DMS53 (cell line): ENCODE data around the gene IGSF6.
"Not testable (repeated sequence)": the region's sequence is repeated elsewhere in the genome, so short reads cannot be mapped to it uniquely, and the experiment has no call there.

Experiments used
- DNase-seq: peaks from one replicate; lab custom pipeline; 2025; lab: John Stamatoyannopoulos, UW

The IGSF6 gene, protein sequence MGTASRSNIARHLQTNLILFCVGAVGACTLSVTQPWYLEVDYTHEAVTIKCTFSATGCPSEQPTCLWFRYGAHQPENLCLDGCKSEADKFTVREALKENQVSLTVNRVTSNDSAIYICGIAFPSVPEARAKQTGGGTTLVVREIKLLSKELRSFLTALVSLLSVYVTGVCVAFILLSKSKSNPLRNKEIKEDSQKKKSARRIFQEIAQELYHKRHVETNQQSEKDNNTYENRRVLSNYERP

DNA sequence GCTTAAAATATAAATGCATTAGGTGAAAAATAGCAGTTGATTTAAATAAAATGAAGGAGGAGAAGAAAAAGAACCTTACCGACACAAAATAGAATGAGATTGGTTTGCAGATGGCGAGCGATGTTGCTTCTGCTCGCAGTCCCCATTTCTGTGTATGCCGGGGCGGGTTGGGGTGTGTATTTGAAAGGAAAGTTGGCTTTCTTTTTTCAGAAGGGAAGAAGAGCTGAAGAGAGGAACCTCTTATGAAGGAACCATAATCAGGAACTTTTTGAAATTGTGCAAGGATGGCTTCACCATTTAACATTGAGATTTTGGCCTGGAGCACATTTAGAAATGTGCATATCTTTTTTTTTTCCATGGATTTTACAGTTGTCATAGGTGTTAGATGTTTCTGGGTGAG is at the start of gene IGSF6:
Gene IGSF6 (minus strand): TSS at position 156 of the 400 bp plus-strand sequence. CDS start 10 bp downstream, at position 146.
- DNase-seq: no peak

DNA sequence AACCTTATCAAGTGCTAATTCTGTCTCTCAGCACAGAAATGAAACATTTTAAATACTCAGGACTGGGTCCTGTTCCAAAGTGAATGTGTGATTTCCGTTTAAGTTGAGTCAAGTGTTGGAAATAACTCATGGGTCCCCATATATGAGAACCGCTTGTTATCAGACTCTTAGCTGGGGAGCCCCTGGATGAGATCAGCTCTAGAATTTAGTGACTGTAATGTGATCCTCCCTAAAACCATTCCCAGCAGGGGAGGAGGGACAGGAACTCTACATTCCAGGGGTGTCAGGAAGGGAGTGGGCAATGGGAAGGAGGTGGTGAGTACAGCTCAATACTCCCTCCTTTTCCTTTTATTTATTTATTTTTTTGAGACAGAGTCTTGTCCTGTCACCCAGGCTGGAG is 48.9 kb upstream of the IGSF6 start:
- no peak for DNase-seq

DNA sequence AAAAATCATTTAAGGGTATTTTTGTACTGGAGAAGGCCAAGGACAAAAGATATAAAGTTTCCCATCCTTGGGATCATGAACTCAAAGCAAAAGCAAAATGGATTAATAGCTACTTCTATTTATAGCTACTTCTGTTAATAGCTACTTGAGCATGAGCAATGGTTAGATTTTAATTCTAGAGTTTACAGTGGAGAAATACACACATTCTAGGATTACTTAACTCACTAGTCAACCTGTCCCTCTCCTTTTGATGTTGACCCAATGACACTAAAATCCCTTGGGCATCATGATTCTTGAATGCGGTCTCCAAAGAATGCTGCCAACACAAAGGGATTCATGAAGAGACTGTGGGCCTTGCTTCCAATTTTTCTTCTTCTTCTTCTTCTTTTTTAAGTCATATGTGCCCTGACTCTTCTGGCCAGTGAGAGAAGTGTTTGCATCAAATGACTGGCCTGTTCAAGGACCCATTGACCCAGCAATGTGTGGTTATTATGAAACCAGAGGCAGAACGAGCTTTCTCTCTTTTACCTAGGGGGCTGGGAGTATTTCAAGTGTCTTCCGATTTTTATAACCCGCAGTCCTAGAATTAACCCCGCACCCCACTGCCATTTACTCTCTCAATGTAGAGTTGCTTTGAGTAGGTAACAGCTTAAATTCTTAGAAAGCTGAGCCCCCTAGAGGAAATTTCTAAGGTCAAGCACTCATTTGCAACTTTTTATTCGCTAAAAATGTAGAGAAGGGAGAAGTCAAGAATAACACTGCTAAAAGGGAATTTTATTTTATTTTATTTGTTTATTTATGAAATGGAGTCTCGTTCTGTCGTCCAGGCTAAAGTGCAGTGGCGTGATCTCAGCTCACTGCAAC is 46.0 kb upstream of the IGSF6 start:
- no peak for DNase-seq

DNA sequence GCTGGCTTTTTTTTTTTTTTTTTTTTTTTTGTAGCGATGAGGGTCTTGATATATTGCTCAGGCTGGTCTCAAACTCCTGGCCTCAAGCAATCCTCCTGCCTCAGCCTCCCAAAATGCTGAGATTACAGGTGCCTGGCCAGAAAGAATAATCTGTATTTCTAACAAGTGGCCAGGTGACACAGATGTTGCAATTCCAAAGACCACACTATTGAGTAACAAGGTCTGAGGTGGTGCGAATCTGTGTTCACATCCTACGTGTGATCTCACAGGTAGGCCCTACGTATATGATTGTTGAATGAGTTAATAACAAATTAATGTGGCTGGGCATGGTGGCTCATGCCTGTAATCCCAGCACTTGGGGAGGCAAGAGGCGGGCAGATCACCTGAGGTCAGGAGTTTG is 44.6 kb upstream of the IGSF6 start:
- DNase-seq: no peak

DNA sequence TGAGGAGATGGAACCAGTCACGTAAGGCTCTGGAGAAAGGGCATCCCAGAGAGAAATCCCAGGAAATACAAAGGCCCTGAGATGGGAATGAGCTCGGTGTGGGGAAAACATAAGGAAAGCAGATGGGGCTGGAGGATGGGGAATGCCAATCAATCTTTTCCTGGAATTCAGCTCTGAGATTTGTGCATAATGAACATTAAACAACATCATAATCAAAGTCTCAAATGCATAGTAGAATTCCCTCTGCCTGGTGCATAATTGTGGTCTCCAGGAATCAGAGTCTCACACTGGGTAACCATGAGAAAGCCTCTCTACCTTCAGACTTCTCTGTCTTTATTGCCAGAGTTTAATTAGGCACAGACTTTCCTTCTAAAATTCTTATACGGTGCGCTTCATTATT is 42.2 kb upstream of the IGSF6 start:
- DNase-seq: no peak

DNA sequence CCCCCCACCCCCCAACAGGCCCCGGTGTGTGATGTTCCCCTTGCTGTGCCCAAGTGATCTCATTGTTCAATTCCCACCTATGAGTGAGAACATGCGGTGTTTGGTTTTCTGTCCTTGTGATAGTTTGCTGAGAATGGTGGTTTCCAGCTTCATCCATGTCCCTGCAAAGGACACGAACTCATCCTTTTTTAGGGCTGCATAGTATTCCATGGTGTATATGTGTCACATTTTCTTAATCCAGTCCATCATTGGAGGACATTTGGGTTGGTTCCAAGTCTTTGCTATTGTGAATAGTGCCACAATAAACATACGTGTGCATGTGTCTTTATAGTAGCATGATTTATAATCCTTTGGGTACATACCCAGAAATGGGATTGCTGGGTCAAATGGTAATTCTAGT is 38.6 kb upstream of the IGSF6 start:
- not testable (repeated sequence) for DNase-seq

DNA sequence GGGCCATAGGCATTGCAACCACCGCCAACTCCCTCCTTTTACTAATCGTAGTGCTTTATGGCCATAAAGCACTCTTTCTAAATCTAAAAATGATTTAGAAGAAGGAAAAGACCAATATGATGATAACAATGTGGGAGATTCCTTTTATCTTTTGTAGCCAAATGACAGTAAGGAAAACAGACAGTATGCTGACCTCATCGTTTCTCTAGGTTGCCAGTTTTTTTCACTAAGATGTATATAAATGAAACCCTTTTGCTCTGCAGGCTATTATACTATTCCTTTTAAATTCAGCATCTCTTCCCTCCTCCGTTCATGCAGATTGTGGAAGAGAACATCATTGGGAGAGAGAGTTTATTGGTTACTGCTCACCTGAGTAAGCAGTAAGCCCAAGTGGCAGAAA is 36.7 kb upstream of the IGSF6 start:
- no peak for DNase-seq

DNA sequence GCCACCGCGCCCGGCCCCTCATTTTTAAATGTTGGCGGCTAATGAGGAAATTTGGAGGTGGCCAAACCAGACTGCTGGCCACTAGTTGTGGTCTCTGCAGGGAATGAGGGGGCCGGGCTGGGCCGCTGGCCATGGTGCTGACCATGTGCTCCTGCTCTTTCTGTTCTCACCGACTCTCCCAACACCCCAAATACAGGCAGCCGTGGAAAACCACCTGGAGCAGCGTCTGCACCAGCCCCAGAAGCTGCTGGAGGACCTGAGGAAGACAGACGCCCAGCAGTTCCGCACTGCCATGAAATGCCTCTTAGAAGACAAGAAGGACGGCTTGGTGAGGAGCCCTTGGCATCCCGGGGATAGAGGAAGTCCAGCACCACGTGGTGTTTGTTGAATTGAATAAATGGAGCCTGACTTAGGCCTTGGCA is 32.6 kb upstream of the IGSF6 start:
- DNase-seq: peak; percentile 9

DNA sequence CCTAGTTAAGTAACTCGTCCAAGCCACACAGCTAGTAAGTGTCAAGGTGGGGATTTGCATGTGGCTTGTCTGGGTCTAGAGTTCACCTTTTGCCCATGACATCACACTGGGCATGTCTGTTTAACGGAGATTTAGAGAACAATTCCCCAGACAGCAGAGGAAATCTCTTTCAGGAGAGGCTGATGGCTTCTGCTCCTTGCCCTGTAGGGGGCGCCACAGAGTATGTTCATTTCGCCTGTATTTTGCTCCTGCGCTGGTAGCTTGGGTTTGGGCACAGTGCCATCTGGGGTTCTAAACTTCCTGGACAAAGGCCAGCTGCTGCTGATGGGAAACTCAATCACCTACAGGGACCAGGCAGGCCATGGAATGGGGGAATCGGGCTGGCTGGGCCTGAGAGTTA is 31.8 kb upstream of the IGSF6 start:
- peak; percentile 43 for DNase-seq

DNA sequence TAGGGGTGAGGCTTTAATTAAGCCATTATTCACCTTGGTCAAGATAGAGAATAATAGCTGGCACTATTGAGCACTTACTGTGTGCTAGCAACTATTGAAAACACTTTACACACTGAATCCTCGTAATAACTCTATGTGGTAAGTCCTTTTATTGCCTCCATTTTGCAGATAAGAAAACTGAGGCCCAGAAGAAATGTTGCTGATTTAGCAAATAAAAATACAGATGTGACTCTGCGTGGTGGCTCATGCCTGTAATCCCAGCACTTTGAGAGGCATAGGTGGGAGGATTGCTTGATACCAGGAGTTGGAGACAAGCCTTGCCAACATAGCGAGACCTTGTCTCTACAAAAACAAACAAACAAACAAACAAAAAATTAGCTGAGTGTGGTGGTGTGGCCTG is 30.8 kb upstream of the IGSF6 start:
- DNase-seq: no peak

DNA sequence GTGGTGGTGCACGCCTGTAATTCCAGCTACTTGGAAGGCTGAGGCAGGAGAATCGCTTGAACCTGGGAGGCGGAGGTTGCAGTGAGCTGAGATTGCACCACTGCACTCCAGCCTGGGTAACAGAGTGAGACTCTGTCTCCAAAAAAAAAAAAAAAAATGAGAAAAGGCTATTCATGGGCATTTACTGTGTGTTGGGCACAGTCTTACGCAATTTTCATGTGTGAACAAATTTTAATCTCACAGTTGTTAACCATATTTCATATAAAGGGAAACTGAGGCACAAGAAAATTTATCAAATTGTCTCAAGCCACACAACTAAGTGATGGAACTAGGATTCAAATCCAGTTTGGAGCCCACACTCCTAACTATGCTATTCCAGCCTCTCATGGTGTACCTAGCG is 28.3 kb upstream of the IGSF6 start:
- not testable (repeated sequence) for DNase-seq

DNA sequence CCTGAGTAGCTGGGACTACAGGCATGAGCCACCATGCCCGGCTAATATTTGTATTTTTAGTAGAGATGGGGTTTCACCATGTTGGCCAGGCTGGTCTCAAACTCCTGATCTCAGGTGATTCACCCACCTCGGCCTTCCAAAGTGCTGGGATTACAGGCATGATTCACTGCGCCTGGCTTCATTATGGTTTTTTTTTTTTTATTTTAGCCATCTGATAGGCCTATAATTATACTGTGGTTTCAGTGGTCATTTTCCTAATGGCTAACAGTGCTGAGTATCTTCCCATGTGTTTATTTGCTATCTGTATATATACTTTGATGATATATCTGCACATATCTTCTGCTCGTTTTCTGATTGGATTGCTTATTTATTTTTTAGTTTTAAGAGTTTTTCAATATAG is 22.0 kb upstream of the IGSF6 start:
- not testable (repeated sequence) for DNase-seq

DNA sequence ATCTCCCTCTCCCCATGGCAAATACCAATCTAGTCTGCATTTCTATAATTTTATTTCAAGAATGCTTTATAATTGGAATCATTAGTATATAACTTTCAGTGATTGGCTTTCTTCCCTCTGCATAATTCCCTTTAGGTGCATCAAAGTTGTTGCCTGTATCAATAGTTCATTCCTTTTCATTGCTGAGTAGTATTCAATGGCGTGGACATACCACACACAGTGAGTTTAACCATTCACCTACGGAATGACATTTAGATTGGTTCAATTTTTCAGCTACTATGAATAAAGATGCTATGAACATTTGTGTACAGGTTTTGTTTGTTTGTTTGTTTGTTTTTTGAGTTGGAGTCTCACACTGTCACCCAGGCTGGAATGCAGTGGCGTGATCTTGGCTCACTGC is 21.1 kb upstream of the IGSF6 start:
- no peak for DNase-seq

DNA sequence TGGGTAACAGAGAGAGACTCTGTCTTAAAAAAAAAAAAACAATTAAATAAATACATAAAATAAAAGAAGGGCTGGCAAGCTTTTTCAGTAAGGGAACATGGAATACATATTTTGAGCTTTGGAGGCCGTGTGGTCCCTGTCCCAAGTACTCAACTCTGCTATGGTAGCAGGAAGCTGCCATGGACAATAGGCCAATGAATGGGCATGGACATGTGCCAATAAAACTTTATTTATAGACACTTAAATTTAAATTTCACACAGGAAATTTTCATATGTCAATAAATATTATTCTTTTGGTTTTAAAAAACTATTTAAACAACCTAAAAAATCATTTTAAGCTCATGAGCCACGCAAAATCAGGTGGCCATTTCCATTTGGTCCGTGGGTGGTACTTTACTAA is 15.2 kb upstream of the IGSF6 start:
- no peak for DNase-seq

DNA sequence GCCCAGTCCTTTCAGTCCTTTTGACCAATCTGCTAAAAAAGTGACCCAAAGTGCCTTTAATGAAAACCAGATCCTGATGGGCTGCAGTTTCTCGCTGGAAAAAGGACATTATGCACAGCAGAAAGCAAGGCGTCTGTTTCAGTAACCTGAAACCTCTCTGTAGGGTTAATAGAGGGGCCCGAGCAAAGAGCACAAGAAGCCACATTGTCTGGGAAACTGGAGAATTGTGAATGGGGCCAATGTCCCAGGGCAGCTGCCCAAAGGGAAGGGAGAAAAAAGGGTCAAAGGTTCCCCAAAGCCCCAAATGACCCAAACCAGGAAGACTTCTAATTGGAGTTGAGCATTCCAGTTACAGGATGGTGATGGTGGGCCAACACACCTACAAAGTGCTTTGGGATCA is 14.4 kb upstream of the IGSF6 start:
- DNase-seq: no peak

DNA sequence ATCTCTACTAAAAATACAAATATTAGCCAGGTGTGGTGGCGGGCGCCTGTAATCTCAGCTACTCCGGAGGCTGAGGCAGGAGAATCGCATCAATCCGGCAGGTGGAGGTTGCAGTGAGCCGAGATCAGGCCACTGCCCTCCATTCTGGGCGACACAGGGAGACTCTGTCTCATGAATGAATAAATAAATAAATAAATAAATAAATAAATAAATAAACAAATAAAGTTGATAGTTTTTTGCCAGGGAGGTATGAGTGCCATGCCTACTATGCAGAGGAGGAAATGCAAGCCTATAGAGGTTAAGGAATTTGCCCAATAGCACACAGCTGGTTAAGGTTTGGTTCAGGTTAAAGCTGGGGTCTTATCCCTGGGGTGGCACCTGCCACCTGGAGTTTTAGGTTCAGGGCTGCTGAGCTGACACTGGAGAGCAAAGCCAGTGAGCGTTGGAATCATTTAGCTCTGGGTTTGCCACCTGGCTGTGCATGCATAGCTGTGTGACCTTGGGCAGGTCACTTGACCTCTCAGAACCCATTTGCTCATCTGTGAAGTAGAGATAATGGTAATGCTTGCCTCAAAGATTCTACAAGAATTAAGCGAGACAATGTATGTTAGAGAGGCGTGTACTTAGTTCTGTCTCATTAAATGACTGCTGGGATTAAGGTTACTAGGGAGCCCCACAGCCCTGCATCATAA is 12.5 kb upstream of the IGSF6 start:
- DNase-seq: no peak

DNA sequence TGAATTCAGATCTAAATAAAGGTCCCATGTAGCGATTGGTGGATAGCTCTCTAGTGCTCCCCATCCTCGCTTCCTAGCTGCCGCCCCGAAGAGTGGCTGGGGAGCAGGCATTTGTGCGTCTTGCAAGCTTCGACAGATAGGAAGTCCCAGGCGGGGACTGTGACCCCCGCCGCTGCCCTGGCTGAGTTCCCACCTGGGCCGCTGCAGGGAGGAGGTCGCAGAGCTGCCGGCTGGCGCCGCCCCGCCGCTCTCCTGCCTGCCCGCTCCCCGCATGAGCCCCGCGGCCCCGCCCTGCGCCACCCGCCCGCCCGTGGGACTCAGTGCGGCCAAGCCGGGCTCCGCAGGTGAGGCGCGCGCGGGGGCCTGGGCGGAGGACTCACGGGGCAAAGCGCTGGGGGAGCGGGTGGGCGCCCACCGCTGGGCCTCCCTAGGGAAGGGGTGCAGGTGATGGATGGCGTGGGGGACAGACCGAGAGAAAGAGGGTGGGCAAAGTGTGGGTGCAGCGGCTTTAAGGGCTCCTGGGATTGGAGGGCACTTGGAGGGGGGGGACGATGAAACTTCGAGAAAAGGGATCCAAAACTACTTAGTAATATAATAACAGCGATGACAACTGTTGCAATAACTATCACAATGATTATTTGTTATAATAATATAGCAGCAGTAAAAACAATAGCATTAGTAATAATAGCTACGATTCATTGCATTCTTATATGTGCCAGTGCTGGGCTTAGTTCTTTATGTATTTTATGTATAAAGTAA is 11.7 kb upstream of the IGSF6 start, which contains the start of gene OTOA:
Gene OTOA (plus strand): TSS at position 80 of the 759 bp plus-strand sequence. CDS start 14,547 bp downstream, outside the sequence.
- DNase-seq: peak; percentile 41

DNA sequence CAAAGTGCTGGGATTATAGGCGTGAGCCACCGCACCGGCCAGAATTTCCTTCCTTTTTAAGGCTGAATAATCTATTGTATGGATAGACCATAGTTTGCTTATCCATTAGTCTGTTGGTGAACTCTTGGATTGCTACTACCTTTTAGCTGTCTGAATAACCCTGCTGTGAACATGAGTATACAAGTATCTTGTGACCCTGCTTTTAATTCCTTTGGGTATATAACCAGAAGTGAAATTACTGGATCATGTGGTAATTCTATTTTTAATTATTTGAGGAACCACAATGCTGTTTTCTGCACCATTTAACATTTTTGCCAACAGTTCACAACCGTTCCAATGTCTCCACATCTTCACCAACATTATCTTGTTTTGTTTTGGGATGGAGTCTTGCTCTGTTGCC is 6.7 kb upstream of the IGSF6 start:
- no peak for DNase-seq

DNA sequence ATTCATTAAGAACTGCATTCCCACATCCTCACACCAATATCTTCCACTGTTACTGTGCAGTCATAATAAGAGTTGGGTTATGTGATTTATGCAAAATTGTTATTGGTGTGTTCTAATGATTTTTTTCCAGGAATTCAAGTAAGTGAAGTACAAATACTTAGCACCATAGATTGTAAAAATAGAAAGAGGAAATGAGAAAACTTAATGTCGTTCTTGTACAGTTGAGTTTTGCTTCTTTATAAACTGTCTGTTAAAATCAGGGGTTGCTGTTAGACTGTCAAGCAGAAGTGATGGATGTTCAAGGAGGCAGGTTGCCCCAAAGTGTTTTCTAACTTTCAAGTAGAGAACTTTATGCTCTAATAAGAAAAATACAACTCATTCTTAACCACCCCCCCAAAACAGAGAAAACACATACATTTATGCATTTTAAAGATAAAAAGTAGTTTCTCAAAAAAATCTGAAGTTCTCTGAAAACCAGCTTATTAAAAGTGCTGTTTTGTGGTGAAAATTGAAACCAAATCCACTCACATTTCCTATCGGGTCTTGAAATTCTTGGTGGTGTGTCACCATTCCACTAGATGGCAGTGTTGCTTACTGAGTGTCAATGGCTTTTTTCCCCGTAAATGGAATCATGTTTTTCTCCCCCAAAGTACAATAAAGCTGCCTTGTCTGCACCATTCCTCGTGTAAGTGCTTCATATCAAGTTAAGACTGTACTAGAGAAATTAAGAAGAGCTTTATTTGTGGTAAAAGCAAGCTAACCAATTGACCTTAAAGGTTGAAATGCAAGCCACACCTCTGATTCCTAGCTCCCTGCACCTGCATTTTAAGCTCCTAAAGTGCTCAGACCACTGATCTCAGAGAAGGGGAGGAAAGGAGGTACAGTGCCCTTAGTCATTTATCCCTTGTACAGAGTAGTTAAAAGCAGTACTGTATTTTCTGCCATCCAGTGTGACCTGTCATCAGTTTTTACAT is 4.7 kb upstream of the IGSF6 start:
- peak; percentile 65 for DNase-seq

DNA sequence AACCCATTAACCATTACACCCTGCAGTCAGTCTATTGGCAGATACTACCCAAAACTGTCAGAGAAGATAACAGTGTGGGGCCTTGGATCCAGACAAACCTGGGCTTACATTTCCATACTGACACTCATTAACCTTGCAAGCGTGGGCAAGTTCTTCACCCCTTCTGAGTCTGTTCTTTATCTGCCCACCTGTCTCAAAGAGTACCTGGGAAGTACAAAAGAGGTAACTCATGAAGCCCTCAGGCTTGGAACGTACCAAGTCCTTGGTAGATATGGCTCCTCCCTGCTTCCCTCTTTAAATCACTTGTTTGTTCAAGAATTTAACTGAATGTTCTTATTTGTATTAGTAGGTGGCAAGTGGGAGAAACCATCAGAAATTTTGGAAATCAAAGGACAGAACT is 2.5 kb upstream of the IGSF6 start:
- DNase-seq: no peak

DNA sequence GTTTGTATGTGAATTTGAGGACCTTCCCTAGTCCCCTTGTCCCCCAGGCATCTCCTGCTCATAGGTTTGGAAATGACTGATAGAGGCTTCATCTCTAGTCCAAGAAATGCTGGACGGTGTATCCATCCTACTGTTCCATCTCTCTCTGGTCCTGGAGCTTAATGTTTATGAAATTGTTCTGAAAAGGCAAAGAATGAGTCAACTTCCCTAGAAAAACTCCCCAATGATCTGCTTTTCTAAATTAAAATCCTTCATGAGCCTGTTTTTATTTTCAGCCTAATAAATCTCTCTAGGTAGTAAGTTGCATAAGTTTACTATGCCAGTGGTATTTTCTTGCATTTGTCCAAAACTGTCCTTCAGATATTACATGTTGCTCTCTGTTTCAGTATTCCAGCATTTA is 2.1 kb upstream of the IGSF6 start:
- DNase-seq: no peak
